HEK293 (cell line): ENCODE data around the gene TOP3A.

Experiments used
- CTCF ChIA-PET: fragments of 350-600 bp; formaldehyde crosslinking; extraction: SDS; loops from one replicate; lab custom pipeline; 2021; ENCODE audit warnings: antibody characterized with exemption; lab: Yijun Ruan, JAX
- POLR2A ChIA-PET: fragments of 300-600 bp; formaldehyde crosslinking; extraction: SDS; loops from one replicate; lab custom pipeline; 2020; ENCODE audit warnings: antibody characterized with exemption, inconsistent platforms; lab: Yijun Ruan, JAX
- H3K27ac ChIP-seq: fragments of 200-500 bp; sonication (Bioruptor generic); 2 replicates; pipeline ENCODE4 v1.5.1; 2014; ENCODE audit warnings: low read depth, low read length, control low read depth, inconsistent platforms; ENCODE audit errors: extremely low read depth
- H3K36me3 ChIP-seq, 2 experiments: fragments of 200-500 bp in 1 of 2; sonication (Bioruptor generic) in 1 of 2; 1 replicate in 1 of 2; 2 replicates in 1 of 2; pipeline ENCODE4 v1.5.1; 2014 to 2017; ENCODE audit warnings: inconsistent platforms in 2 of 2, low read length in 2 of 2; ENCODE audit not compliant: control insufficient read depth in 2 of 2, insufficient read depth in 1 of 2
- H3K4me1 ChIP-seq: fragments of 200-500 bp; sonication (Bioruptor generic); 2 replicates; pipeline ENCODE4 v1.5.1; 2014; ENCODE audit warnings: mild to moderate bottlenecking, low read length, inconsistent platforms; ENCODE audit not compliant: control insufficient read depth, insufficient read depth
- H3K4me3 ChIP-seq: 2 replicates; pipeline ENCODE4 v1.5.1; 2011; ENCODE audit warnings: low read depth, mild to moderate bottlenecking, control low read depth, low read length, moderate library complexity
- H3K9me3 ChIP-seq: fragments of 200-500 bp; sonication (Bioruptor generic); 2 replicates; pipeline ENCODE4 v1.5.1; 2014; ENCODE audit warnings: low read depth, low read length, inconsistent platforms; ENCODE audit not compliant: control insufficient read depth, insufficient read depth
- SETDB1 ChIP-seq: IDR thresholded peaks from one replicate; pipeline ENCODE4 v1.6.1; 2017; ENCODE audit warnings: mild to moderate bottlenecking, low read length, moderate library complexity, mixed read lengths; ENCODE audit not compliant: insufficient read length
- TCF7L2 ChIP-seq: IDR thresholded peaks from 2 replicates; pipeline ENCODE4 v1.6.1; 2011; ENCODE audit warnings: low read depth, mild to moderate bottlenecking, inconsistent platforms, low read length, moderate library complexity, borderline replicate concordance
- WT1 ChIP-seq: fragments of 450-650 bp; formaldehyde crosslinking; IDR thresholded peaks from 2 replicates; pipeline ENCODE4 v1.5.1; 2016; ENCODE audit warnings: missing biosample characterization, missing genetic modification characterization
- ZBTB20 ChIP-seq: fragments of 450-650 bp; formaldehyde crosslinking; IDR thresholded peaks from 2 replicates; pipeline ENCODE4 v1.5.1; 2016; ENCODE audit warnings: missing biosample characterization, missing genetic modification characterization
- ZNF114 ChIP-seq: fragments of 450-650 bp; formaldehyde crosslinking; IDR thresholded peaks from 2 replicates; pipeline ENCODE4 v1.5.0; 2017; ENCODE audit warnings: missing biosample characterization, missing genetic modification characterization
- ZNF146 ChIP-seq: fragments of 450-650 bp; formaldehyde crosslinking; IDR thresholded peaks from 2 replicates; pipeline ENCODE4 v1.5.1; 2016; ENCODE audit warnings: missing biosample characterization, missing genetic modification characterization
- ZNF221 ChIP-seq: fragments of 450-650 bp; formaldehyde crosslinking; IDR thresholded peaks from 2 replicates; pipeline ENCODE4 v1.5.1; 2017; ENCODE audit warnings: missing biosample characterization, missing genetic modification characterization, borderline replicate concordance
- ZNF266 ChIP-seq: fragments of 450-650 bp; formaldehyde crosslinking; IDR thresholded peaks from 2 replicates; pipeline ENCODE4 v1.5.1; 2016; ENCODE audit warnings: missing biosample characterization, missing genetic modification characterization, low read depth
- ZNF324 ChIP-seq: fragments of 450-650 bp; formaldehyde crosslinking; IDR thresholded peaks from 2 replicates; pipeline ENCODE4 v1.5.1; 2016; ENCODE audit warnings: missing biosample characterization, missing genetic modification characterization
- ZNF341 ChIP-seq: fragments of 450-650 bp; formaldehyde crosslinking; IDR thresholded peaks from 2 replicates; pipeline ENCODE4; 2016; ENCODE audit warnings: low read depth, missing biosample characterization, missing genetic modification characterization
- ZNF394 ChIP-seq: fragments of 450-650 bp; formaldehyde crosslinking; IDR thresholded peaks from 2 replicates; pipeline ENCODE4 v1.5.1; 2016; ENCODE audit warnings: missing biosample characterization, missing genetic modification characterization, mild to moderate bottlenecking, moderate library complexity, borderline replicate concordance
- ZNF558 ChIP-seq: fragments of 450-650 bp; formaldehyde crosslinking; IDR thresholded peaks from 2 replicates; pipeline ENCODE4 v1.5.1; 2016; ENCODE audit warnings: missing biosample characterization, missing genetic modification characterization
- ZNF560 ChIP-seq: fragments of 450-650 bp; formaldehyde crosslinking; IDR thresholded peaks from 2 replicates; pipeline ENCODE4 v1.5.1; 2017; ENCODE audit warnings: missing biosample characterization, missing genetic modification characterization, borderline replicate concordance
- ZNF561 ChIP-seq: fragments of 450-650 bp; IDR thresholded peaks from 2 replicates; pipeline ENCODE4 v1.5.1; 2018; ENCODE audit warnings: missing biosample characterization, missing genetic modification characterization, borderline replicate concordance
- ZNF571 ChIP-seq: fragments of 450-650 bp; formaldehyde crosslinking; IDR thresholded peaks from 2 replicates; pipeline ENCODE4 v1.5.0; 2017; ENCODE audit warnings: missing biosample characterization, missing genetic modification characterization
- ZNF600 ChIP-seq: fragments of 450-650 bp; formaldehyde crosslinking; IDR thresholded peaks from 2 replicates; pipeline ENCODE4 v1.5.1; 2016; ENCODE audit warnings: missing biosample characterization, missing genetic modification characterization
- ZNF610 ChIP-seq: fragments of 450-650 bp; formaldehyde crosslinking; IDR thresholded peaks from 2 replicates; pipeline ENCODE4 v1.5.1; 2016; ENCODE audit warnings: missing biosample characterization, missing genetic modification characterization, borderline replicate concordance
- ZNF621 ChIP-seq: fragments of 450-650 bp; formaldehyde crosslinking; IDR thresholded peaks from 2 replicates; pipeline ENCODE4 v1.5.1; 2017; ENCODE audit warnings: missing biosample characterization, missing genetic modification characterization
- ZNF624 ChIP-seq: fragments of 450-650 bp; formaldehyde crosslinking; IDR thresholded peaks from 2 replicates; pipeline ENCODE4 v1.5.1; 2017; ENCODE audit warnings: missing biosample characterization, missing genetic modification characterization
- ZNF639 ChIP-seq: fragments of 450-650 bp; formaldehyde crosslinking; IDR thresholded peaks from 2 replicates; pipeline ENCODE4 v1.5.1; 2016; ENCODE audit warnings: missing biosample characterization, missing genetic modification characterization
- ZNF654 ChIP-seq: fragments of 450-650 bp; formaldehyde crosslinking; IDR thresholded peaks from 2 replicates; pipeline ENCODE4 v1.5.1; 2016; ENCODE audit warnings: low read depth, missing biosample characterization, missing genetic modification characterization
- ZNF677 ChIP-seq: fragments of 450-650 bp; IDR thresholded peaks from 2 replicates; pipeline ENCODE4 v1.5.0; 2018; ENCODE audit warnings: missing biosample characterization, mild to moderate bottlenecking, missing genetic modification characterization, moderate library complexity
- ZNF701 ChIP-seq: fragments of 450-650 bp; formaldehyde crosslinking; IDR thresholded peaks from 2 replicates; pipeline ENCODE4 v1.5.1; 2016; ENCODE audit warnings: missing biosample characterization, missing genetic modification characterization
- ZNF768 ChIP-seq: fragments of 450-650 bp; formaldehyde crosslinking; IDR thresholded peaks from 2 replicates; pipeline ENCODE4 v1.5.1; 2018; ENCODE audit warnings: missing biosample characterization, mild to moderate bottlenecking, missing genetic modification characterization
- ZSCAN16 ChIP-seq: fragments of 450-650 bp; formaldehyde crosslinking; IDR thresholded peaks from 2 replicates; pipeline ENCODE4 v1.5.1; 2016; ENCODE audit warnings: missing biosample characterization, missing genetic modification characterization
- ZSCAN30 ChIP-seq: fragments of 450-650 bp; IDR thresholded peaks from 2 replicates; pipeline ENCODE4 v1.5.1; 2018; ENCODE audit warnings: missing biosample characterization, mild to moderate bottlenecking, missing genetic modification characterization, moderate library complexity
- TF ChIP-seq, protein P1 (sequence below): fragments of 450-650 bp; IDR thresholded peaks from 2 replicates; pipeline ENCODE4 v1.5.1; 2018; ENCODE audit warnings: missing biosample characterization, mild to moderate bottlenecking, missing genetic modification characterization
- TF ChIP-seq, protein P2 (sequence below): fragments of 450-650 bp; formaldehyde crosslinking; IDR thresholded peaks from 2 replicates; pipeline ENCODE4 v1.5.1; 2017; ENCODE audit warnings: missing biosample characterization, missing genetic modification characterization

TOP3A gene

GRCh38 chr17:18318117-18318516 lies 3.3 kb upstream of the TOP3A start (continued):
- TF ChIP-seq ZNF221 (tag by site-specific recombination), result no peak
- no peak for TF ChIP-seq WT1 (tag by site-specific recombination)
- TF ChIP-seq, protein P1, sequence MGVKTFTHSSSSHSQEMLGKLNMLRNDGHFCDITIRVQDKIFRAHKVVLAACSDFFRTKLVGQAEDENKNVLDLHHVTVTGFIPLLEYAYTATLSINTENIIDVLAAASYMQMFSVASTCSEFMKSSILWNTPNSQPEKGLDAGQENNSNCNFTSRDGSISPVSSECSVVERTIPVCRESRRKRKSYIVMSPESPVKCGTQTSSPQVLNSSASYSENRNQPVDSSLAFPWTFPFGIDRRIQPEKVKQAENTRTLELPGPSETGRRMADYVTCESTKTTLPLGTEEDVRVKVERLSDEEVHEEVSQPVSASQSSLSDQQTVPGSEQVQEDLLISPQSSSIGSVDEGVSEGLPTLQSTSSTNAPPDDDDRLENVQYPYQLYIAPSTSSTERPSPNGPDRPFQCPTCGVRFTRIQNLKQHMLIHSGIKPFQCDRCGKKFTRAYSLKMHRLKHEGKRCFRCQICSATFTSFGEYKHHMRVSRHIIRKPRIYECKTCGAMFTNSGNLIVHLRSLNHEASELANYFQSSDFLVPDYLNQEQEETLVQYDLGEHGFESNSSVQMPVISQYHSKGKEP (tag by site-specific recombination), result no peak
- no peak for TF ChIP-seq ZNF624 (tag by site-specific recombination)
- no peak for TF ChIP-seq ZBTB20
- no peak for TF ChIP-seq ZNF768 (tag by site-specific recombination)
- no peak for TF ChIP-seq ZNF560 (tag by site-specific recombination)
- no peak for TF ChIP-seq ZNF561 (tag by site-specific recombination)
- TF ChIP-seq ZNF677, result no peak
- no peak for TF ChIP-seq ZNF639 (tag by site-specific recombination)
- no peak for TF ChIP-seq ZNF394 (tag by site-specific recombination)
- TF ChIP-seq ZNF610, result no peak
- TF ChIP-seq ZNF654 (tag by site-specific recombination), result no peak
- no peak for TF ChIP-seq ZNF621 (tag by site-specific recombination)
- no peak for TF ChIP-seq ZNF341 (tag by site-specific recombination)
- TF ChIP-seq TCF7L2, result no peak

- H3K36me3 ChIP-seq, result peaks cover 14 to 75% of the 10 kb centered on the region in 2 experiments
- POLR2A ChIA-PET, result no interaction called here
- no peaks in the 10 kb centered on the region for H3K9me3 ChIP-seq
- H3K4me3 ChIP-seq, result peak overlapping the region; percentile 85
- peaks cover 21% of the 10 kb centered on the region for H3K4me1 ChIP-seq
- no peak for TF ChIP-seq ZNF600 (tag by site-specific recombination)
- TF ChIP-seq ZNF114 (tag by site-specific recombination), result no peak
- TF ChIP-seq ZNF266, result no peak
- TF ChIP-seq ZNF571, result no peak
- TF ChIP-seq ZSCAN16 (tag by site-specific recombination), result no peak
- no peak for TF ChIP-seq ZNF701
- TF ChIP-seq ZSCAN30 (tag by site-specific recombination), result no peak
- no peak for TF ChIP-seq ZNF324 (tag by site-specific recombination)
- TF ChIP-seq, protein P2, sequence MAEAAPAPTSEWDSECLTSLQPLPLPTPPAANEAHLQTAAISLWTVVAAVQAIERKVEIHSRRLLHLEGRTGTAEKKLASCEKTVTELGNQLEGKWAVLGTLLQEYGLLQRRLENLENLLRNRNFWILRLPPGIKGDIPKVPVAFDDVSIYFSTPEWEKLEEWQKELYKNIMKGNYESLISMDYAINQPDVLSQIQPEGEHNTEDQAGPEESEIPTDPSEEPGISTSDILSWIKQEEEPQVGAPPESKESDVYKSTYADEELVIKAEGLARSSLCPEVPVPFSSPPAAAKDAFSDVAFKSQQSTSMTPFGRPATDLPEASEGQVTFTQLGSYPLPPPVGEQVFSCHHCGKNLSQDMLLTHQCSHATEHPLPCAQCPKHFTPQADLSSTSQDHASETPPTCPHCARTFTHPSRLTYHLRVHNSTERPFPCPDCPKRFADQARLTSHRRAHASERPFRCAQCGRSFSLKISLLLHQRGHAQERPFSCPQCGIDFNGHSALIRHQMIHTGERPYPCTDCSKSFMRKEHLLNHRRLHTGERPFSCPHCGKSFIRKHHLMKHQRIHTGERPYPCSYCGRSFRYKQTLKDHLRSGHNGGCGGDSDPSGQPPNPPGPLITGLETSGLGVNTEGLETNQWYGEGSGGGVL (tag by site-specific recombination), result no peak
- no peak for TF ChIP-seq ZNF558 (tag by site-specific recombination)
- TF ChIP-seq SETDB1, result no peak
- TF ChIP-seq ZNF146 (tag by site-specific recombination), result no peak
- TF ChIP-seq, all 188 proteins: peak for 0
- CTCF ChIA-PET, result interaction anchor here (0.6 kb wide), 1 partner anchor 669 kb away, joined by 3 read pairs; no protein-coding TSS in a partner anchor
- H3K27ac ChIP-seq, result no peak overlapping the region
Measured at GRCh38 chr17:18315961-18316360, 1.2 kb upstream of the TOP3A start.
